Stimulated activated CD8-positive, alpha-beta memory T cell treated with anti-CD3 and anti-CD28 coated beads, Interleukin-7, amount 100 ng/mL, for 48 hours (primary cell): Measurements from ENCODE around the gene FMN1.
A peak's percentile ranks its signal among the peaks of the same experiment; 100 is the strongest.

ENCODE experiments used
- DNase-seq, 2 donors: peaks; one replicate each; pipeline ENCODE4 v3.0.0-alpha.2; 2020; ENCODE audit warnings: low read depth in 1 of 2; ENCODE audit errors: extremely low read depth in 1 of 2

The FMN1 gene, protein sequence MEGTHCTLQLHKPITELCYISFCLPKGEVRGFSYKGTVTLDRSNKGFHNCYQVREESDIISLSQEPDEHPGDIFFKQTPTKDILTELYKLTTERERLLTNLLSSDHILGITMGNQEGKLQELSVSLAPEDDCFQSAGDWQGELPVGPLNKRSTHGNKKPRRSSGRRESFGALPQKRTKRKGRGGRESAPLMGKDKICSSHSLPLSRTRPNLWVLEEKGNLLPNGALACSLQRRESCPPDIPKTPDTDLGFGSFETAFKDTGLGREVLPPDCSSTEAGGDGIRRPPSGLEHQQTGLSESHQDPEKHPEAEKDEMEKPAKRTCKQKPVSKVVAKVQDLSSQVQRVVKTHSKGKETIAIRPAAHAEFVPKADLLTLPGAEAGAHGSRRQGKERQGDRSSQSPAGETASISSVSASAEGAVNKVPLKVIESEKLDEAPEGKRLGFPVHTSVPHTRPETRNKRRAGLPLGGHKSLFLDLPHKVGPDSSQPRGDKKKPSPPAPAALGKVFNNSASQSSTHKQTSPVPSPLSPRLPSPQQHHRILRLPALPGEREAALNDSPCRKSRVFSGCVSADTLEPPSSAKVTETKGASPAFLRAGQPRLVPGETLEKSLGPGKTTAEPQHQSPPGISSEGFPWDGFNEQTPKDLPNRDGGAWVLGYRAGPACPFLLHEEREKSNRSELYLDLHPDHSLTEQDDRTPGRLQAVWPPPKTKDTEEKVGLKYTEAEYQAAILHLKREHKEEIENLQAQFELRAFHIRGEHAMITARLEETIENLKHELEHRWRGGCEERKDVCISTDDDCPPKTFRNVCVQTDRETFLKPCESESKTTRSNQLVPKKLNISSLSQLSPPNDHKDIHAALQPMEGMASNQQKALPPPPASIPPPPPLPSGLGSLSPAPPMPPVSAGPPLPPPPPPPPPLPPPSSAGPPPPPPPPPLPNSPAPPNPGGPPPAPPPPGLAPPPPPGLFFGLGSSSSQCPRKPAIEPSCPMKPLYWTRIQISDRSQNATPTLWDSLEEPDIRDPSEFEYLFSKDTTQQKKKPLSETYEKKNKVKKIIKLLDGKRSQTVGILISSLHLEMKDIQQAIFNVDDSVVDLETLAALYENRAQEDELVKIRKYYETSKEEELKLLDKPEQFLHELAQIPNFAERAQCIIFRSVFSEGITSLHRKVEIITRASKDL (N-terminal part only)

DNA sequence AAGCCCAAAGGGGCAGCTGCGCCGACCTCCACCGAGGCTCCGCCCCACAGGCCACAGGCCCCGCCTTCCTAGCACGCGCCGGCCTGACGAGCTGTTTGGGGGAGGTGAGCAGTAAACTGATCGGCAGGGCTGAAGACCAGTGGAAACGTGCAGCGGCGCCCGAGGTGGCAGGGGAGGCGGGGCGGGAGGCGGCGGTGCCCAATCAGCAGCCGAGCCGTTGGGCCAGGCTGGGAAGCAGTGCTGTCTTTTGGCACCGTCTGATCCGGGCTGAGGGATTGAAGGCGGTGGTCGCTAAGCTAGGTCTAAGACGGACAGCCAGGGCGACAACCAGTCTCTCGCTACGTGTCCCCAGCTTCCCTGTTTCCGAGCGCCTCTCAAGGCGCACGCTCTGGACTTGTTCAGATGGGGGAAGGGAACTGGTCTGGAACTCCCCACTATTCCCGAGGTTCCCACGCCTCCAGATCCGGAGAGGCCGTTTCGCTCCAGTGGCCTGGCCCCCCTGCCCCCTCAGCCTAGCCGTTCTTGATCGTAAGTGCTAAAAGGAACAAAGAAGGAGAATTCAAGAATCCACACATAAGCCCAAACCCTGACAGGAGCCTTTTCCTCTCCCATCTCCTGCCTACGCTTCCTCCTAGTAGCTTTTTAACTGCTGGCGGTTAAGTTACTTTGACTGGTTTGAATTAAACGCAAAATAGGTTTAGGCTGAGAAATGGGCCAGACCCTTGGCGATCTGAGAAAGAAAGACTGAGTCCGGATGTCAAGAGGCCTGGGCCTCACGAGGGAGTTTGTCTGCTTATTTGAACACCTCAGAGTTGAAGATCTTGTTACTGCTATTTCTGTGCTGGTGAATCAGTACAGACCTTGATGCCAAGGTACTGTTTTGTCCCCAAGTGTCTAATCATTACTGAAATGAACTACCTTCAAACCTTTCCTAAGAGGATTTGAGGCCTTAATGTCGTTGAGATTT is at the start of gene FMN1:
Gene FMN1 (minus strand): TSS at position 11 of the 967 bp plus-strand sequence. CDS start 39,800 bp downstream, outside the sequence.
- peak; percentile 75 to 88 for DNase-seq

DNA sequence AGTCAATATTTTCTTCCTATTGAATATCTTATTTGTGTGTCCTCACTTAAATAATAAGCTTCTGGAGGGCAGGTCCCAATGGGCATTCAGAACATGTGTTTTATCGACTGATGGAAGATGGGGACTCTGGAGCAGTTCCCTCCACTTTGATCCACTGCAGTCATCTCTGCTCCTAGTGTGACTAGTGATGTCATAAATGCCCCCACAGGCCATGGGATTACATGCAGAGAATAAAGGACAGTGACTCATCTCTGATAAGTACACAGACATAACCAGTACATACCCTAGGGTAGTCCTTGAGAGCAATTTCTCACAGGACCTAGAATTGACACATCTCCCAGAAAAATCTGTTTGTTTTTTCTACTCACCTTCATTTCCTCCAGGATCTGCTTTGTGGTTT is 49.4 kb upstream of the FMN1 start:
- DNase-seq, result no peak

DNA sequence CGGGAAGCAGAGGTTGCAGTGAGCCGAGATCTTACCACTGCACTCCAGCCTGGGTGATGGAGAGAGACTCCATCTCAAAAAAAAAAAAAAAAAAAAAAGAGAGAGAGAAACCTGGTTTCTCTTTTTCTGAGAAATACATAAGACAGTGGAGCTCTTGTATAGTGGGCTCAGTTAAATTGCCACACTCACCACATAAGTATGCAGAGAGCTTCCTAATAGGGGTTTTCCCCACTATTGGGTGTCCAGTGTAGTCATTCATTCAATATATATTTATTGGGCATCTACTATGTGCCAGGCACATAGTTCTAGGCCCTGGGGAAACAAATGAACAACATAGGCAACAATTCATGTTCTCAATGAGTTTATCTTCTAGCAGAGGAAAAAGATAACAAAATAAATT is 48.9 kb upstream of the FMN1 start:
- no peak for DNase-seq

DNA sequence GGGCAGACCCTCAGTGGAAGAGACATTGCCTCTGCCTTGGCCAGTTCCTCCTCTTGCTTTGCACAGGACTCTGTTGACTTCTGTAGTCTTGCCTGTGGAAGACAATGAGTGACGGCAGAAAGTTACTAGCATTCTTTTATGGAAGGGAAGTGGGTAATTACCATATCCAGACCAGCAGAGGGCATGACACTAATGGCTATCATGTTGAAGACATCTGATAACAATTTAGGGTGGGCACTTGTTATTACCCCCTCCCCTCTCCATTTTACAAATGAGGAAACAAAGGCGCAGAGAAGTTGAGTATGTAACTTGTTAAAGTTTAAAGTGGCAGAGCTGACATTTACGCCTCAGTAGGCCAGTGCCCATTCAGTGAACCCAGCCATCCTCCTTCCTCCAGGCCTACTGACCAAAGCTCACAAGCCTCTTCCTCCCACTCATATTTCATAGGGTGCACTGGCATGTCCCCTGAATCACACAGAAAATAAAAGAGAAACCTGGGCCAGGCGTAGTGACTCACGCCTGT is 48.2 kb upstream of the FMN1 start:
- no peak for DNase-seq

DNA sequence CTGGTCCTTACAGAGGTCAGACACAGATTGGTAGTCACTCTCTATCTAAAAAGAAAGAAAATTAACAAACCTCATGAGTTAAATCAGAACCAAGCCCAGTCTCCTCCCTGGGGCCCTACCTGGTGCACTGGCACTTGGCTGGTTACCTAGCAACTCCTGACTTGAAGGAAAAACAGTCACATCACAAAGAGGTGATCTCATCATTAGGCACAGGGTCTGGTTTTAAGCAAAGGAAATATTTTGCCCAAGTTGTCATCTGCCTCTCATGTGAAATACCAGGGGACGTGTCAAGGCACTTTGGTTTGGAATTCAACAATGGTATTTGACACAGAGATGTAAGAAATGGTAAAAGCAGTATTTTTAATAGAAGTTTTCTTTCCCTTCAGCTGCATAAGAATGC is 47.7 kb upstream of the FMN1 start:
- DNase-seq, result peak in 1 of 2 donors; percentile 27

DNA sequence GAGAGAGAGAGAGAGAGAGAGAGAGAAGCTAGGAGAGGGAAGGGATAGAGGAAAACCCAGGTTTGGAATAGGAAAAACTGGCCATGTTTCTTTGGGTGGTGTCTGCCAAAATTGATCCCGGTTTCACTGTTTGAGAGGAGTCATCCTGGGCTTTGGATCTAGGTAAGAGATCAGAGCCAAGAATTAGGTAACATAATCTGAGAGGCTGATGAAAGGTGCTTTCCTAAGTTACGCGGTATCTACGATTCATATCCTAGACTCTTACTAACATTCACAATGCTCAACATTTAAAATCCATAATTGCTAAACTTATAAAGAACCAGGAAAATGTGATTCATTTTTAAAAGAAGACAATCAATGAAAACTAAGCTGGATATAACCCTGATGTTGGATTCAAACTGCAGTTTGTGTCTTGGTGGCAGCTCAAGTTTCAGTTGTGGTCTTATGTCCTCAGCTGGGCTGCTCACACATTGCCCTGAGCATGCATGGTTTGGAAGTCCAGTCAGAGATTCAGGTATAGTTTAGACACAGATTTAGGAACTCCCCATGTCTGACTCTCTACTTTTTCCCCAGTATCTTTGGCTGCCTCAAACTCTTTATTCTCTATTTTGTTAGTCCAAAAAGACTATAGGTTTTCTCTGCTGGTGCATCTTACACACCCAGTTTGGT is 42.5 kb upstream of the FMN1 start:
- no peak for DNase-seq

DNA sequence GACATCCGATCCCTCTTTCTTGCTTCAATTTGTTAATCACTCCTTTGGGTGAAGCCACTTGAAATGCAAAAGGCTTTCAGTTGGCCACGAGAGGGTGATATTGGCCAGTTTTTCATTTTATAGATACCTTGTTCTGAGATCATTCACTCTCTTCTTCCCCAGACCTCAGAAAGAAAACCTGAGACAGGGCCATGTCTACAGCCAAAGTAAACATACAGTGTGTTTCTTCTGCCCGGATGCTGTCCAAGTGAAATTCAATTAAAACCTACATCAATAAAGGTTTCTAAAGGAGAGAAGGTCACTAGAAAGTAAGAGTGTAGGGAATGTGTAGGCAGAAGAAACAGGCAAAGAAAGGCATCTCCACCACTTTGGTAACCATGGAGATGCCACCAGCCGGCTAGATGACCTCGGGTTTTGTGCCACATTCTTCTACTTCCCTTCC is 39.5 kb upstream of the FMN1 start:
- no peak for DNase-seq

DNA sequence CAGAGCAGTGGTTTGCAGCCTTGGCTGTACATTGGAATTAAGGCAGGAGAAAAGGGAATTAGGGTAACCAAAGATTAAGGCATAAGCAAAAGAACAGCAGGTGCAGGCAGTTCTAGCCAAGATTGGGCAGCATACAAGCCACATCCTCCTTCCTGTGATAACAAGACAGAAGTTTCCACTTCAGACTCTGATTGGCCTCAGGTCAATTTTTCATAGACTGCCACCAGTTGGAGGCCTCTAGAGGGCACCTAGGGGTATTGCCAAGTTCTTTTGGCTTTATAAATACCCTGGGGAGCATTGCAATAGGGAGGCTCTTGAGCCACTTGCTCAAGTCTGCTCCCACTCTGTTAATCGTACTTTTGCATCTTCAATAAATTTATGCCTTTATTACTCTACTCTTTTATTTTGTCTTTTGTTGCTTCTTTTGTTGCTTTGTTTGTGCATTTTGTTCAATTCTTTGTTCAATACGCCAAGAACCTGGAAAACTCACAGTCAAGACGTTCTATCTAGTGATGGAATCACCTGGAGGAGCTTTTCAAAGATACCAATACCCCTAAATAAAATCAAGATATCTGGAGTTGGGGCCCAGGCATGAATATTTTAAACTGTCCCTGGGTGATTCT is 32.2 kb upstream of the FMN1 start:
- DNase-seq, result peak; percentile 10 to 53

DNA sequence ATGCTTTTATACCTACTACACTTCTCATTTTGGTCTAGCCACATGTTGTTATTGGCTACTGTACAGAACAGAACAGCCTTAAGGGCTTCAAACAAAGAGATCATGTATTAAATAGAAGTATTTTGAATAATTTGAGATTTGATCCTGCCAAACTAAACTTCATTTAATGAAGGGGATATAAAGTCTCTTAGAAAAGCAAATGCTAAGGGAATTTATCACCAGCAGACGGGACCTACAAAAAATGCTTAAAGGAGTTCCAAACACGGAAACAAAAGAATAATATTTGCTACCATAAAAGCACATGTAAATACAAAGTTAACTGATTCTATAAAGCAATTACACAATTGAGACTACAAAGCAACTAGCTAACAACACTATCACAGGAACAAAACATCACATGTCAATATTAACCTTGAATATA is 23.6 kb upstream of the FMN1 start:
- DNase-seq, result no peak

DNA sequence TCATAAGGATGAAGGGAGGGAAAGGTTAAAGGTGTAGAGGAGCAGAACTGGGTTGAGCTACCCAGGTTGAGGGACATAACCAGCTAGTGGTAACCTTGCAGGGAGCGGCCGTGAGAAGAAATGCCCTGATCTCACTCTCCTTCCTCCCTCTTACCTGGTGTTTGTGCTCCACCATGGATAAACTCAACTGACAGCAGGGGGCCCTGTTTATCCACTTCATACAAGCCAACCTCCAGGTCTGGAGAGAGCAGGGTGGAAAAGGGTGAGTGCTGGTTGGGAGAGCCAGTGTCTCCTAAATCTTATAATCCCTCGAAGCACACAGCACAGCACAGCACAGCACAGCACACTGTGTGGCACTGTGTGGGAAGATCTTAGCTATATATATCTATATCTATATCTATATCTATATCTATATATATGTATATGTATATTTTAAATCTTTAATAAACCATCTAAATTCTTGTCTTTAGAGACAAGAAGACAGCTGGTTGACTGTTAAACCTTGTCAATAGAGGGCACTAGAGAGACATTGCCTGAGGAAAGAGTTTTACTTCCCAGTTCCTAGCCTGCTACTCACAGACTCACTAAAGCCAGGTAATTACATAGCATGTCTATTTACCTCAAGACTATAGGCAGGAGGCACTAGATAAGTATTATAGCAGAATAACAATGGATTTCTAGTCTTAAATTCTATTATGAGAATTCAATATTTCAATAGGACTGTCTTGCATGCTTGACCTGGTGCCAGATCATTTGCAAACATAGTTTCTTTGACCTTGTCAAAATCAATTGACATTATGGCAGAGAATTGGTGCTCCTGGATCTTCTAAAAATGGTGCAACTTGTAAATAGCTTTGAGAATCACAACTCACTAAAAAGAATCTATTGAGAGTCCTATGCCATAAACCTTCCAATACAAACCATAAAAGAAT is 21.7 kb upstream of the FMN1 start:
- DNase-seq, result no peak

DNA sequence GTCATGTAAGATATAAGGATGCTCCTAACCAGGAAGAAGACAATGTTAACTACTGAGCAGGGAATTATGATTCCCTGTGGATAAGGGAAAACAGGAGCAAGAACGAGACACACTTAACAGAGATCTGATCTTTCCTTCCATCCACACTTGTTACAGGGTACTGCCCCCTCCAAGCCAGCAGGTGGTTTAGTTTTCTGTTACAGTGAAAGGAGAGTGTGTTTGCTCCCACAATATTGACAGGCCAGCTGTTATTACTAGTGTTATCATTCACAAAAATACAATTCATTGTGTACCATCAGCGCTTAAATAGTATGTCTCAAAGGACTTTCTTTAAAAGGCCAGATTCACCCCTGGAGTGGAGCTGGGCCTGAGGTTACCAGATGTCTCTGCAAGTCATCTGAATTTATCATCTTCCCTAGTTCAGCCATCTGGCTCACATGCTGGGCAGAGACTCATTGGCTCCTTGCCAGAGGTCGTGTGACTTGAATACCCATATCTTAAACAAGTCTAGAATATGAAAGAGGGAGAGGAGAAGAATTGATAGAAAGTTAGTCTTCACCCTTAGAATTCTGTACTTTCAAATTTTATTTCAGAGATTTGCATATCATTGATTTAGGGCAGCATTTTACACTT is 16.8 kb upstream of the FMN1 start:
- DNase-seq, result no peak

DNA sequence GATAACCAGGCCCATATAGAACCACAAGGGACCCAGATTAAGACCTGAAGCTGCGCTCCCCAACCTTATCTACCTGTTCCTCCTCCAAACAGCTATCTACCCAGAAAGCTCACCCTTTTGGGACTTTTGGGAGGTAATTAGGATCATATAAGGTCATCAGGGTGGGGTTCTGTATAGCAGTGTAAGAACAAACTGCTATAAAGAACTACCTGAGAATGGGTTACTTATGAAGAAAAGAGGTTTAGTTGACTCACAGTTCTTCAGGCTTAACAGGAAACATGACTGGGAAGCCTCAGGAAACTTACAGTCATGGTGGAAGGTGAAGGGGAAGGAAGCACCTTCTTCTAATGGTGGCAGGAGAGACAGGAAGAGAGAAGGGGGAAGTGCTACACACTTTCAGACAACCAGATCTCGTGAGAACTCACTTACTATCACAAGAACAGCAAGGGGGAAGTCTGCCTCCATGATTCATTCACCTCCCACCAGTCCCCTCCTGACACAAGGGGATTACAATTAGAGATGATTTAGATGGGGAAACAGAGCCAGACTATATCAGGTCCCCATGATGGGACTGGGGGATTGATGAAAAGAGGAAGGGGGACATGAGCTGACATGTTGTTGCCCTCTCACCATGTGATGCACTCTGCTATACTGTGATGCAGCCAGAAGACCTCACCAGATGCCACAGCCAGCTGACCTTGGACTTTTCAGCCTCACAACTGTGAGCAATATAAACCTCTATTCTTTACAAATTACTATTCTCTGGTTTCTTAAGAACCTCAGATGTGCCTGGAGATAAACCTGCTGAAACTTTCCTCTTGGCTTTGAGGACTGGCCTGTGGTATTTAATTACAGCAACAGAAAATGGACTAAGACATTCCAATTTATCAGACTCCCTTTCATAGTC is 15.3 kb upstream of the FMN1 start:
- DNase-seq, result peak in 1 of 2 donors; percentile 7

DNA sequence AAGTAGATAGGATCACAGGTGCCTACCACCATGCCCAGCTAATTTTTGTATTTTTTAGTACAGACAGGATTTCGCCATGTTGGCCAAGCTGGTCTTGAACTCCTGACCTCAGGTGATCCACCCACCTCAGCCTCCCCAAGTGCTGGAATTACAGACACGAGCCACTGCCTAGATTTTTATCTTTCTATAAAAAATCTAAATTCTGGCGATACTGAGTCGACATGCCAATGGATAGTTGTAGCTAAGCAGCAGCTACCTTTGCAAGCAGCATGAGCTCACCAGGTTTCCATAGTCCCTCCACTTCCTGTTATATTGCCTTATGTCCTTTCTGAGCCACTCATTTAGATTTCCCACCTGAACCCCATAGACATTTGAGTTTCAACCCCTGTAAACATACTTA is 13.1 kb upstream of the FMN1 start:
- no peak for DNase-seq

DNA sequence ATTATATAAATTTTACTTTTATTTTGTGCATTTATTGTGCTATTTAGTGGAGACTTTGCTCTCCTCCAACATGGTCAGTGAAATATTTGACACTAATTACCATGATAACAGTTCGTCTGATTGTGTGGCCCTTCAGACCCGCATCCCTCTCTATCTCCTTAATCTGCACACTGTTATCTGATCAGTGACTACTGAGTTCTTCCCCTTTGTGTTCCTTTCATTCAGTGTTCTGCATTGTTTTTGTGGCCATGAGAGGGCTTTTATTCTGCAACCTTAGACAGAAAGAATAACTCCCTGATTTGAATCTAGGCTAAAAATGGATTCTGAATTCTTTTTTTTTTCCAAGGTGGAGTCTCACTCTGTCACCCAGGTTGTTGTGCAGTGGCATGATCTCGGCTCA is 11.9 kb upstream of the FMN1 start:
- no peak for DNase-seq

DNA sequence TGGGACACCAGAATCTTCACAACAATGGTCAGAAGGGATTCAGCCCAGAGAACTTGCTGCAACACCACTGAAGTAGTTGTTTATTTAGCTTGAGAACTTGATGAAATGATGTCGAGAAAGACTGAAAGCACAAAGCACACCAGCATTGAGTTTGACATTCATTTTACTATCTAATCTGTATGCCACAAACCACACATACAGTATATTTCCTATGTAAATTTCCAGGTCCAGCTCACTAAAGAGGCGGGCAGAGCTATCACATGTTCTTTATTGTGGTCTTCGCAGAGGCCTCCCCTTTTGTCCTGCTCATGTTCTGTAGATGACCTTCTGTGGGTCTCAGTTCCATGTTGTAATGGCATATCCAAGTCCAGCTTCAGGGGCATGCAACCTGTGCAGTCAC is 10.4 kb upstream of the FMN1 start:
- DNase-seq, result no peak

DNA sequence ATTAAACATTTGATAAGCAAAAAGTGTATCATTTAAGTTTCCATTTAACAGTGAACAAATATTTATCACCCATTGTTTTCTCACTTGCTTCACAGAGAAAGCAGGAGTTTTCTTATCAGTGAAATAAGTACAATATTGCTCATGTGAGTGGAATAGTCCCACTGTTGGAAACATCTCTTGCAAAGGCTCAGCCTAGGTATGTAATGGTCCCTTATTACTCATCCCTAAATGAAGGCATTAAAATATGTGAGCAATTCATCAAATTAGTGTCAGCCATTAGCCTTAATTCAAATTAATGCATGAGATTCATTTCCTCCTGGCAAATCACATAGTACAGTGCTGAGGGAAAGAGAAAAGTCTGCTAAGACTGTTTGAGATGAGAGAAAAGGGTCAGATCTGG is 9.6 kb upstream of the FMN1 start:
- no peak for DNase-seq
